Osteocyte (in vitro differentiated cells): ENCODE results near the gene POLR3H. TPM values are rescaled to one million over a fixed set of nuclear protein-coding genes. Genes with fewer than 3 reads are reported as not detected.

ENCODE experiments used
- DNase-seq: peaks from one replicate; pipeline ENCODE4 v3.0.0; 2021; ENCODE audit warnings: mixed read lengths; ENCODE audit not compliant: unreplicated experiment; ENCODE audit errors: extremely low spot score
- H3K27ac Mint-ChIP-seq: one replicate; pipeline ENCODE4 v1.8.0; 2021; ENCODE audit warnings: mild to moderate bottlenecking, mixed read lengths; ENCODE audit not compliant: unreplicated experiment
- H3K27me3 Mint-ChIP-seq: one replicate; pipeline ENCODE4 v1.8.0; 2021; ENCODE audit warnings: mixed read lengths; ENCODE audit not compliant: unreplicated experiment
- H3K36me3 Mint-ChIP-seq: one replicate; pipeline ENCODE4 v1.8.0; 2021; ENCODE audit warnings: mixed read lengths; ENCODE audit not compliant: unreplicated experiment
- H3K4me1 Mint-ChIP-seq: one replicate; pipeline ENCODE4 v1.8.0; 2021; ENCODE audit warnings: mixed read lengths; ENCODE audit not compliant: unreplicated experiment
- H3K4me3 Mint-ChIP-seq: one replicate; pipeline ENCODE4 v1.8.0; 2021; ENCODE audit warnings: mild to moderate bottlenecking, moderate library complexity, mixed read lengths; ENCODE audit not compliant: unreplicated experiment
- H3K9me3 Mint-ChIP-seq: one replicate; pipeline ENCODE4 v1.8.0; 2021; ENCODE audit warnings: mixed read lengths; ENCODE audit not compliant: unreplicated experiment
- total RNA-seq: library from RNA; stranded (reverse); gene quantifications from 2 replicates; pipeline ENCODE4 v1.2.1, GENCODE V29; 2021
- TF ChIP-seq, protein P1 (sequence below): fragments of 200-600 bp; sonication (generic); IDR thresholded peaks from 2 replicates; pipeline ENCODE4 v1.5.0; 2021; ENCODE audit warnings: antibody characterized with exemption, mild to moderate bottlenecking, moderate library complexity

The POLR3H gene
- total RNA-seq, 1 donor from 2014 or later = 38.2 TPM

- no peak overlapping the region for H3K4me3 Mint-ChIP-seq
These were observed 13.2 kb downstream of the POLR3H start for GRCh38 chr22:41530890-41531714.

GRCh38 chr22:41528938-41529561, 15.2 kb downstream of the POLR3H start:
- Mint-ChIP-seq H3K9me3 (no peaks in the 10 kb centered on the region), H3K36me3 (peaks cover 27% of the 10 kb centered on the region), H3K4me3 (no peak overlapping the region), H3K27ac (no peak overlapping the region), H3K4me1 (peaks cover 3% of the 10 kb centered on the region), H3K27me3 (no peaks in the 10 kb centered on the region)
- TF ChIP-seq, protein P1, sequence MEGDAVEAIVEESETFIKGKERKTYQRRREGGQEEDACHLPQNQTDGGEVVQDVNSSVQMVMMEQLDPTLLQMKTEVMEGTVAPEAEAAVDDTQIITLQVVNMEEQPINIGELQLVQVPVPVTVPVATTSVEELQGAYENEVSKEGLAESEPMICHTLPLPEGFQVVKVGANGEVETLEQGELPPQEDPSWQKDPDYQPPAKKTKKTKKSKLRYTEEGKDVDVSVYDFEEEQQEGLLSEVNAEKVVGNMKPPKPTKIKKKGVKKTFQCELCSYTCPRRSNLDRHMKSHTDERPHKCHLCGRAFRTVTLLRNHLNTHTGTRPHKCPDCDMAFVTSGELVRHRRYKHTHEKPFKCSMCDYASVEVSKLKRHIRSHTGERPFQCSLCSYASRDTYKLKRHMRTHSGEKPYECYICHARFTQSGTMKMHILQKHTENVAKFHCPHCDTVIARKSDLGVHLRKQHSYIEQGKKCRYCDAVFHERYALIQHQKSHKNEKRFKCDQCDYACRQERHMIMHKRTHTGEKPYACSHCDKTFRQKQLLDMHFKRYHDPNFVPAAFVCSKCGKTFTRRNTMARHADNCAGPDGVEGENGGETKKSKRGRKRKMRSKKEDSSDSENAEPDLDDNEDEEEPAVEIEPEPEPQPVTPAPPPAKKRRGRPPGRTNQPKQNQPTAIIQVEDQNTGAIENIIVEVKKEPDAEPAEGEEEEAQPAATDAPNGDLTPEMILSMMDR = no peak
- DNase-seq = no peak

More at GRCh38 chr22:41530890-41531714, 13.2 kb downstream of the POLR3H start:
- no peaks in the 10 kb centered on the region for H3K9me3 Mint-ChIP-seq
- no peak for DNase-seq
- H3K4me1 Mint-ChIP-seq = no peaks in the 10 kb centered on the region
- peak overlapping the region; percentile 31 for H3K27ac Mint-ChIP-seq
- no peaks in the 10 kb centered on the region for H3K27me3 Mint-ChIP-seq
- TF ChIP-seq, protein P1 = no peak
- peaks cover 29% of the 10 kb centered on the region for H3K36me3 Mint-ChIP-seq

DNA sequence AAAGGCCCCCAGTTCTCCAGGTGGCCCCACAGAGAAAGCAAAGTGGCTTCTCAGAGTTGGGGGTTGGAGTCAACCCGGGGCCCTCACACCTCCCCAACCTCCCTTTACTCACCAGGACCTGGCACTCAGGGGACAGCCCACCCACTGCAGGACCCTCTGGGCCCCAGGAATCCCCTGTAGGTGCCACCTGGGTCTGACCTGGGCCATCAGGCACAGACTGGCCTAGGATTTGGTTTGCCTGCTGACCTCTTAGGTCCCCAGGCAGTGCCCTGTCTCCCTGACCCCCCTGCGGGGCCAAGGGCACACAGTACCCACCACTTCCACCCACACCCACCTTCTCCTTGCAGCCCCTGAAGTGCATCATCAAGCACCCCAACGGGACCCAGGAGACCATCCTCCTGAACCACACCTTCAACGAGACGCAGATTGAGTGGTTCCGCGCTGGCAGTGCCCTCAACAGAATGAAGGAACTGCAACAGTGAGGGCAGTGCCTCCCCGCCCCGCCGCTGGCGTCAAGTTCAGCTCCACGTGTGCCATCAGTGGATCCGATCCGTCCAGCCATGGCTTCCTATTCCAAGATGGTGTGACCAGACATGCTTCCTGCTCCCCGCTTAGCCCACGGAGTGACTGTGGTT, 16.0 kb downstream of the POLR3H start:
- Mint-ChIP-seq H3K36me3 (peaks cover 24% of the 10 kb centered on the region), H3K27ac (no peak overlapping the region), H3K27me3 (no peaks in the 10 kb centered on the region), H3K4me3 (no peak overlapping the region), H3K4me1 (peaks cover 6% of the 10 kb centered on the region), H3K9me3 (no peaks in the 10 kb centered on the region)
- DNase-seq = no peak
- TF ChIP-seq, protein P1 = no peak

DNA sequence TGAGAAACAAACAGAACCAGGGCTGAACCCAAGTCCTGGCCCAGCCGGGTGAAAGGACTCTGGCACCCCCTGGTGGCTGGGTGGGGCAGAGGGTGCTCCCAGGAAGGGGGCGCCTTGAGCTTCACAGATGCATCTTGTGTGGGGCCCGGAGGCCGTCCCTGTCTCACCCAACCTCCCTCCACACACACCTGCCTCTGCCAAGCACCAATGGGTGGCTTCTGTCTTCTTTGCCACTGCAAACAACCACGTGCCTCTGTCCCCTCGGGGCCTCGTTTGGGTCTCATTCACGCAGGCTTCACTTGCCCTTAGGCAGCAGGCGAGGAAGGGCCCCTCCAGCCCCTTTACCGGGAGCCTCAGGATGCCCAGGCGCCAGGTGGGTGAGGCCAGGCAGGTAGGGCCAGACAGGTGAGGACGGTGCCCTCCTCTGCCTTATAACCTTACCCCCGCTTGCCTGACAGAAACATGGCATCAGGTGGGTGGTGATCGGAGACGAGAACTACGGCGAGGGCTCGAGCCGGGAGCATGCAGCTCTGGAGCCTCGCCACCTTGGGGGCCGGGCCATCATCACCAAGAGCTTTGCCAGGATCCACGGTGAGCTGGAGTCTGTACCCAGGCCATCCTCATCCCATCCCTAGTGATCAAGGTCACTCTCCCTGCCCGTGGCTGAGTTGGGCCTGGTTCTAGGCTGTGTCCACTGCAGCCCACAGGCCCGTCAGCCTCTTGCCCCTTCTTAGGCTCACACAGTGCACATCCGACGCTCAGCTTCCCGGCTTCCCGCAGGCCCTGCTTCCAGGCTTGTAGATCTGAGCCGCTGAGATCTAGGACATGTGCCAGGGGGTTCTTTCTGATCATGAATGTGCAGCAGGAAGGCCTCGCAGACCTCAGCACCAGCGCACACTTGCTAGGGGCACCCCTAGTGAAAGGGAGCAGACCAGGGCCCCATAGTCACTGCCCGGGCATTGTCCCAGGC, 17.2 kb downstream of the POLR3H start:
- Mint-ChIP-seq H3K9me3 (no peaks in the 10 kb centered on the region), H3K4me1 (peaks cover 7% of the 10 kb centered on the region), H3K4me3 (no peak overlapping the region), H3K36me3 (peaks cover 26% of the 10 kb centered on the region), H3K27me3 (no peaks in the 10 kb centered on the region), H3K27ac (no peak overlapping the region)
- DNase-seq = no peak
- TF ChIP-seq, protein P1 = peak; percentile 77
